OCI-LY7 (cell line): ENCODE measurements around the gene EYS.

ENCODE experiments used
- CTCF ChIP-seq: fragments of 200-600 bp; sonication (generic); conservative IDR thresholded peaks from 2 replicates; pipeline ENCODE4 v1.5.1; 2014; ENCODE audit warnings: mild to moderate bottlenecking, antibody characterized with exemption, low read length, moderate library complexity, mixed read lengths
- EZH2phosphoT487 ChIP-seq: fragments of 200-600 bp; sonication (generic); IDR thresholded peaks from 2 replicates; pipeline ENCODE4 v1.6.1; 2018; ENCODE audit warnings: low read depth, borderline replicate concordance, mild to moderate bottlenecking, mixed run types, antibody characterized with exemption, low read length, moderate library complexity, mixed read lengths

DNA sequence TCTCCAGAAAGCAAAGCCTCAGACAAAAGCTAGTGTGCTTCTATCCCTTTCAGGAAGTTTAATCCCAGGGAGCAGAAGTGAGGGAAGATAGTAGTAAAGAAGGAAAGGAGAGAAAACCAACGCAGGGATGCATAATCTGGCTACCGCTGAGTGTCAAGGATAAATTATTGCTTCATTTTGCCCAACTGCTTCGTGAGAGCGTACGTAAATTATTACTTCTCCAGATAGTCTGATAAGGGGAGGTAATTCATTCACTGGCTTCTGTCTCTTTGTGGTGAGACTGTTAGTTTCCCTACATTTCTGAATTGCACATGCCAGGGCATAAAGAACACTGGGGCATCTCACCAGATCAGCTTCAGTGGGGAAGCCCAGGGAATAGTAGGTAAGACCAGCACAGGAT lies 1531.7 kb downstream of the EYS start:
- no peak for TF ChIP-seq CTCF
- no peak for TF ChIP-seq EZH2phosphoT487
